Neural cell (in vitro differentiated cells): Measurements from ENCODE around the gene C11orf91. TPM values are rescaled to one million over a fixed set of nuclear protein-coding genes. Genes with fewer than 3 reads are reported as not detected.

Source experiments
- H2AFZ ChIP-seq: fragments of 200-600, 300-800 bp; sonication (generic), shearing (Covaris generic); 2 replicates; pipeline ENCODE4 v1.6.0; 2014; ENCODE audit warnings: low read depth, mild to moderate bottlenecking, antibody characterized with exemption, low read length, moderate library complexity
- H3F3A ChIP-seq: fragments of 200-600 bp; shearing (Covaris generic); 2 replicates; pipeline ENCODE4 v1.6.1; 2016; ENCODE audit warnings: mild to moderate bottlenecking, moderate library complexity, mixed read lengths, antibody characterized with exemption, low read length; ENCODE audit not compliant: insufficient read depth, poor library complexity, severe bottlenecking
- H3K27ac ChIP-seq: fragments of 200-600, 300-800 bp; sonication (generic), shearing (Covaris generic); 2 replicates; pipeline ENCODE4 v1.5.1; 2014; ENCODE audit warnings: mild to moderate bottlenecking, low read length, moderate library complexity
- H3K27me3 ChIP-seq: fragments of 300-800, 200-600 bp; sonication (generic), shearing (Covaris generic); 2 replicates; pipeline ENCODE4 v1.6.0; 2014; ENCODE audit warnings: mild to moderate bottlenecking, low read depth, low read length, moderate library complexity; ENCODE audit not compliant: insufficient read depth
- H3K36me3 ChIP-seq: fragments of 300-800, 200-600 bp; sonication (generic), shearing (Covaris generic); 2 replicates; pipeline ENCODE4 v1.5.1; 2014; ENCODE audit warnings: mild to moderate bottlenecking, antibody characterized with exemption, low read length, moderate library complexity; ENCODE audit not compliant: insufficient read depth
- H3K4me2 ChIP-seq: fragments of 300-800, 200-600 bp; sonication (generic), shearing (Covaris generic); 2 replicates; pipeline ENCODE4 v1.6.0; 2014; ENCODE audit warnings: mild to moderate bottlenecking, low read length
- H3K4me3 ChIP-seq: fragments of 300-800, 200-600 bp; sonication (generic), shearing (Covaris generic); 2 replicates; pipeline ENCODE4 v1.5.1; 2014; ENCODE audit warnings: mild to moderate bottlenecking, low read length, moderate library complexity
- H3K79me2 ChIP-seq: fragments of 200-600 bp; shearing (Covaris generic); replicated peaks from 2 replicates; pipeline ENCODE4 v1.6.0; 2014; ENCODE audit warnings: mild to moderate bottlenecking, low read length, moderate library complexity; ENCODE audit not compliant: insufficient read depth
- H3K9ac ChIP-seq: fragments of 300-800, 200-600 bp; sonication (generic), shearing (Covaris generic); 2 replicates; pipeline ENCODE4 v1.6.1; 2016; ENCODE audit warnings: mild to moderate bottlenecking, low read length, mixed read lengths
- H3K9me2 ChIP-seq: fragments of 200-600 bp; shearing (Covaris generic); 2 replicates; pipeline ENCODE4 v1.6.1; 2016; ENCODE audit warnings: mild to moderate bottlenecking, low read length, mixed read lengths; ENCODE audit not compliant: insufficient read depth
- H3K9me3 ChIP-seq: fragments of 200-600, 300-800 bp; sonication (generic), shearing (Covaris generic); 2 replicates; pipeline ENCODE4 v1.6.1; 2016; ENCODE audit warnings: mild to moderate bottlenecking, mixed run types, low read length, moderate library complexity, mixed read lengths
- H4K20me1 ChIP-seq: fragments of 200-600 bp; shearing (Covaris generic); 2 replicates; pipeline ENCODE4 v1.6.1; 2016; ENCODE audit warnings: mild to moderate bottlenecking, mixed run types; ENCODE audit not compliant: insufficient read depth
- EP300 ChIP-seq: fragments of 450-650 bp; conservative IDR thresholded peaks from 2 replicates; pipeline ENCODE4 v1.6.1; 2014; ENCODE audit warnings: antibody characterized with exemption, mild to moderate bottlenecking, moderate library complexity; ENCODE audit not compliant: poor library complexity, severe bottlenecking
- EZH2 ChIP-seq: fragments of 200-600, 300-800 bp; shearing (Covaris generic), sonication (generic); IDR thresholded peaks from 2 replicates; pipeline ENCODE4 v1.6.1; 2014; ENCODE audit warnings: antibody characterized with exemption, low read length, borderline replicate concordance, mild to moderate bottlenecking; ENCODE audit not compliant: insufficient read depth, poor library complexity, severe bottlenecking
- MXI1 ChIP-seq: fragments of 450-650 bp; conservative IDR thresholded peaks from 2 replicates; pipeline ENCODE4 v1.6.1; 2014; ENCODE audit warnings: antibody characterized with exemption, mild to moderate bottlenecking; ENCODE audit not compliant: poor library complexity, severe bottlenecking
- POLR2AphosphoS5 ChIP-seq: IDR thresholded peaks from 2 replicates; pipeline ENCODE4 v1.6.1; 2012
- RAD21 ChIP-seq: fragments of 450-650 bp; conservative IDR thresholded peaks from 2 replicates; pipeline ENCODE4 v1.6.1; 2014; ENCODE audit warnings: antibody characterized with exemption, mild to moderate bottlenecking, moderate library complexity
- SMC3 ChIP-seq: fragments of 450-650 bp; conservative IDR thresholded peaks from 2 replicates; pipeline ENCODE4 v1.6.1; 2014; ENCODE audit warnings: antibody characterized with exemption, mild to moderate bottlenecking, moderate library complexity; ENCODE audit not compliant: poor library complexity
- TAF1 ChIP-seq: IDR thresholded peaks from 2 replicates; pipeline ENCODE4 v1.6.1; 2012; ENCODE audit warnings: low read depth
- polyA plus RNA-seq: library from polyadenylated mRNA; depleted of rRNA; stranded (reverse); fragments of >200 nt; gene quantifications from 2 replicates; pipeline ENCODE4 v1.2.3, GENCODE V29; 2014
- TF ChIP-seq, protein P1 (sequence below): IDR thresholded peaks from 2 replicates; pipeline ENCODE4 v1.6.1; 2012; ENCODE audit warnings: borderline replicate concordance
- TF ChIP-seq, protein P2 (sequence below): fragments of 450-650 bp; IDR thresholded peaks from 2 replicates; pipeline ENCODE4 v1.5.1; 2014; ENCODE audit warnings: antibody characterized with exemption, mild to moderate bottlenecking, moderate library complexity; ENCODE audit not compliant: poor library complexity, severe bottlenecking

C11orf91 gene
- polyA plus RNA-seq, 1 donor from 2014 or later = not detected

DNA sequence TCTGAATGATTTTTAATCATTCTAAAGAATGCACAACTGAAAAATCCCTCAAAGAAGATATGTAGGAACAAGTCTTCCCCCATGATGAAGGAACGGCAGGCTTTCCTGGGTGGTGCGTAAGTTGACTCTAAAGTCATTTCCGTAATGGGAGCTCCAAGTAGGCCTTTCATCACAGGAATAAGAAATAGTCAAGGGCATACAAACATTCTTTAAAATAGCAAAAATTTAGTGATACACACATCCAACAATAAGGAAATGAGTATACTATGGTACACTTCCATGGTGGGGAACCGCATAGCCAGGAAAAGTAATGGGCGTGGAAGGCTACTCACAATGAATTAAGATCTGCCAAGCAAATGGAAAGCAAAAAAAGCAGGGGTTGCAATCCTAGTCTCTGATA is 24.9 kb upstream of the C11orf91 start:
- Histone ChIP-seq H3K9ac (no peak overlapping the region), H3K4me3 (no peak overlapping the region), H3K27ac (no peak overlapping the region), H3K9me2 (no peaks in the 10 kb centered on the region), H3K27me3 (no peaks in the 10 kb centered on the region), H3K36me3 (no peaks in the 10 kb centered on the region), H3K79me2 (peaks cover 8% of the 10 kb centered on the region), H4K20me1 (no peaks in the 10 kb centered on the region), H2AFZ (no peak overlapping the region), H3F3A (no peaks in the 10 kb centered on the region), H3K9me3 (no peaks in the 10 kb centered on the region), H3K4me2 (no peak overlapping the region)
- TF ChIP-seq EP300 (no peak), MXI1 (no peak), EZH2 (no peak), TAF1 (no peak), RAD21 (no peak), POLR2AphosphoS5 (no peak), SMC3 (no peak)
- TF ChIP-seq, protein P1, sequence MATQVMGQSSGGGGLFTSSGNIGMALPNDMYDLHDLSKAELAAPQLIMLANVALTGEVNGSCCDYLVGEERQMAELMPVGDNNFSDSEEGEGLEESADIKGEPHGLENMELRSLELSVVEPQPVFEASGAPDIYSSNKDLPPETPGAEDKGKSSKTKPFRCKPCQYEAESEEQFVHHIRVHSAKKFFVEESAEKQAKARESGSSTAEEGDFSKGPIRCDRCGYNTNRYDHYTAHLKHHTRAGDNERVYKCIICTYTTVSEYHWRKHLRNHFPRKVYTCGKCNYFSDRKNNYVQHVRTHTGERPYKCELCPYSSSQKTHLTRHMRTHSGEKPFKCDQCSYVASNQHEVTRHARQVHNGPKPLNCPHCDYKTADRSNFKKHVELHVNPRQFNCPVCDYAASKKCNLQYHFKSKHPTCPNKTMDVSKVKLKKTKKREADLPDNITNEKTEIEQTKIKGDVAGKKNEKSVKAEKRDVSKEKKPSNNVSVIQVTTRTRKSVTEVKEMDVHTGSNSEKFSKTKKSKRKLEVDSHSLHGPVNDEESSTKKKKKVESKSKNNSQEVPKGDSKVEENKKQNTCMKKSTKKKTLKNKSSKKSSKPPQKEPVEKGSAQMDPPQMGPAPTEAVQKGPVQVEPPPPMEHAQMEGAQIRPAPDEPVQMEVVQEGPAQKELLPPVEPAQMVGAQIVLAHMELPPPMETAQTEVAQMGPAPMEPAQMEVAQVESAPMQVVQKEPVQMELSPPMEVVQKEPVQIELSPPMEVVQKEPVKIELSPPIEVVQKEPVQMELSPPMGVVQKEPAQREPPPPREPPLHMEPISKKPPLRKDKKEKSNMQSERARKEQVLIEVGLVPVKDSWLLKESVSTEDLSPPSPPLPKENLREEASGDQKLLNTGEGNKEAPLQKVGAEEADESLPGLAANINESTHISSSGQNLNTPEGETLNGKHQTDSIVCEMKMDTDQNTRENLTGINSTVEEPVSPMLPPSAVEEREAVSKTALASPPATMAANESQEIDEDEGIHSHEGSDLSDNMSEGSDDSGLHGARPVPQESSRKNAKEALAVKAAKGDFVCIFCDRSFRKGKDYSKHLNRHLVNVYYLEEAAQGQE = no peak
- TF ChIP-seq, protein P2, sequence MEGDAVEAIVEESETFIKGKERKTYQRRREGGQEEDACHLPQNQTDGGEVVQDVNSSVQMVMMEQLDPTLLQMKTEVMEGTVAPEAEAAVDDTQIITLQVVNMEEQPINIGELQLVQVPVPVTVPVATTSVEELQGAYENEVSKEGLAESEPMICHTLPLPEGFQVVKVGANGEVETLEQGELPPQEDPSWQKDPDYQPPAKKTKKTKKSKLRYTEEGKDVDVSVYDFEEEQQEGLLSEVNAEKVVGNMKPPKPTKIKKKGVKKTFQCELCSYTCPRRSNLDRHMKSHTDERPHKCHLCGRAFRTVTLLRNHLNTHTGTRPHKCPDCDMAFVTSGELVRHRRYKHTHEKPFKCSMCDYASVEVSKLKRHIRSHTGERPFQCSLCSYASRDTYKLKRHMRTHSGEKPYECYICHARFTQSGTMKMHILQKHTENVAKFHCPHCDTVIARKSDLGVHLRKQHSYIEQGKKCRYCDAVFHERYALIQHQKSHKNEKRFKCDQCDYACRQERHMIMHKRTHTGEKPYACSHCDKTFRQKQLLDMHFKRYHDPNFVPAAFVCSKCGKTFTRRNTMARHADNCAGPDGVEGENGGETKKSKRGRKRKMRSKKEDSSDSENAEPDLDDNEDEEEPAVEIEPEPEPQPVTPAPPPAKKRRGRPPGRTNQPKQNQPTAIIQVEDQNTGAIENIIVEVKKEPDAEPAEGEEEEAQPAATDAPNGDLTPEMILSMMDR = no peak

GRCh38 chr11:33724644-33725035 is 24.0 kb upstream of the C11orf91 start:
- no peaks in the 10 kb centered on the region for H4K20me1 ChIP-seq
- H3K27ac ChIP-seq = no peak overlapping the region
- peaks cover 8% of the 10 kb centered on the region for H3K79me2 ChIP-seq
- H3K9me2 ChIP-seq = no peaks in the 10 kb centered on the region
- H3K36me3 ChIP-seq = no peaks in the 10 kb centered on the region
- H3F3A ChIP-seq = no peaks in the 10 kb centered on the region
- no peak overlapping the region for H3K4me2 ChIP-seq
- H2AFZ ChIP-seq = no peak overlapping the region
- H3K9me3 ChIP-seq = no peaks in the 10 kb centered on the region
- H3K4me3 ChIP-seq = no peak overlapping the region
- no peak overlapping the region for H3K9ac ChIP-seq
- H3K27me3 ChIP-seq = no peaks in the 10 kb centered on the region
- no peak for TF ChIP-seq EZH2
- TF ChIP-seq, protein P2 = no peak
- TF ChIP-seq POLR2AphosphoS5 = no peak
- no peak for TF ChIP-seq SMC3
- TF ChIP-seq, protein P1 = no peak
